AG09309 (cell line): ENCODE measurements around the gene ANGPTL8.

Source experiments
- DNase-seq: peaks from one replicate; pipeline ENCODE4 v3.0.0-alpha.2; 2010; ENCODE audit warnings: low read depth
- H3K4me3 ChIP-seq: 2 replicates; pipeline ENCODE4 v1.5.1; 2011; ENCODE audit warnings: mild to moderate bottlenecking, low read depth, low read length, moderate library complexity; ENCODE audit not compliant: control insufficient read depth
- CTCF ChIP-seq: IDR thresholded peaks from 2 replicates; pipeline ENCODE4 v1.5.1; 2011; ENCODE audit warnings: mild to moderate bottlenecking, low read depth, low read length, inconsistent platforms; ENCODE audit not compliant: insufficient read depth, control insufficient read depth; ENCODE audit errors: missing control alignments

ANGPTL8 gene

GRCh38 chr19:11264452-11265176, 25.2 kb downstream of the ANGPTL8 start:
- TF ChIP-seq CTCF, result no peak
- no peak for DNase-seq
- no peak overlapping the region for H3K4me3 ChIP-seq

GRCh38 chr19:11265177-11265784, 25.9 kb downstream of the ANGPTL8 start:
- H3K4me3 ChIP-seq, result no peak overlapping the region
- no peak for TF ChIP-seq CTCF
- no peak for DNase-seq

- DNase-seq, result no peak
- no peak overlapping the region for H3K4me3 ChIP-seq
- TF ChIP-seq CTCF, result no peak
Measured at GRCh38 chr19:11265785-11266236, 26.4 kb downstream of the ANGPTL8 start.

GRCh38 chr19:11267316-11268085, 28.1 kb downstream of the ANGPTL8 start:
- no peak overlapping the region for H3K4me3 ChIP-seq
- DNase-seq, result no peak
- no peak for TF ChIP-seq CTCF

- no peak for DNase-seq
- H3K4me3 ChIP-seq, result no peak overlapping the region
- TF ChIP-seq CTCF, result no peak
Measured at GRCh38 chr19:11268783-11269267, 29.4 kb downstream of the ANGPTL8 start.

GRCh38 chr19:11269408-11269807, 30.0 kb downstream of the ANGPTL8 start:
- no peak overlapping the region for H3K4me3 ChIP-seq
- DNase-seq, result no peak
- TF ChIP-seq CTCF, result no peak
